ENCODE measurements around the gene BEND2.
"Not testable (repeated sequence)": the region's sequence is repeated elsewhere in the genome, so short reads cannot be mapped to it uniquely, and the experiment has no call there.

The BEND2 gene

GRCh38 chrX:18220786-18221185, at the start of gene BEND2:
BEND2 (minus strand) TSS chrX:18220886; CDS start chrX:18220750, 136 bp downstream.
- ATAC-seq, result no peak
- H3K36me3 Mint-ChIP-seq (ENCODE audit: low read depth), result no peaks in the 10 kb centered on the region
- H3K9me3 Mint-ChIP-seq, result no peaks in the 10 kb centered on the region
- no peak for DNase-seq
- no peak within 1 kb of the TSS for H3K4me3 Mint-ChIP-seq
- no peak within 1 kb of the TSS for H3K27ac Mint-ChIP-seq
- H3K4me1 Mint-ChIP-seq, result no peaks in the 10 kb centered on the region
- no peaks in the 10 kb centered on the region for H3K27me3 Mint-ChIP-seq

GRCh38 chrX:18255059-18255458, 34.4 kb upstream of the BEND2 start:
- H3K36me3 Mint-ChIP-seq (ENCODE audit: low read depth), result peaks cover 9% of the 10 kb centered on the region
- H3K4me3 Mint-ChIP-seq, result no peak overlapping the region
- H3K4me1 Mint-ChIP-seq, result no peaks in the 10 kb centered on the region
- no peak for ATAC-seq
- no peaks in the 10 kb centered on the region for H3K9me3 Mint-ChIP-seq
- DNase-seq, result no peak
- no peaks in the 10 kb centered on the region for H3K27me3 Mint-ChIP-seq
- no peak overlapping the region for H3K27ac Mint-ChIP-seq

GRCh38 chrX:18252644-18253359, 32.1 kb upstream of the BEND2 start:
- ATAC-seq, result no peak
- DNase-seq, result no peak
- no peaks in the 10 kb centered on the region for H3K9me3 Mint-ChIP-seq
- H3K4me3 Mint-ChIP-seq, result no peak overlapping the region
- H3K4me1 Mint-ChIP-seq, result no peaks in the 10 kb centered on the region
- no peak overlapping the region for H3K27ac Mint-ChIP-seq
- H3K36me3 Mint-ChIP-seq (ENCODE audit: low read depth), result peaks cover 9% of the 10 kb centered on the region
- H3K27me3 Mint-ChIP-seq, result no peaks in the 10 kb centered on the region

- not testable (repeated sequence) for H3K9me3 Mint-ChIP-seq; DNase-seq; H3K4me3 Mint-ChIP-seq; H3K36me3 Mint-ChIP-seq (ENCODE audit: low read depth); ATAC-seq; H3K4me1 Mint-ChIP-seq; H3K27ac Mint-ChIP-seq; H3K27me3 Mint-ChIP-seq
Measured at GRCh38 chrX:18229646-18230045, 9.0 kb upstream of the BEND2 start.

- no peaks in the 10 kb centered on the region for H3K36me3 Mint-ChIP-seq (ENCODE audit: low read depth)
Measured at GRCh38 chrX:18228069-18228468, 7.4 kb upstream of the BEND2 start.

GRCh38 chrX:18227458-18227857, 6.8 kb upstream of the BEND2 start:
- Mint-ChIP-seq H3K27me3 (no peaks in the 10 kb centered on the region), H3K9me3 (no peaks in the 10 kb centered on the region), H3K36me3 (ENCODE audit: low read depth) (no peaks in the 10 kb centered on the region), H3K4me3 (no peak overlapping the region), H3K4me1 (no peaks in the 10 kb centered on the region), H3K27ac (no peak overlapping the region)
- DNase-seq, result no peak
- no peak for ATAC-seq

More at GRCh38 chrX:18228069-18228468, 7.4 kb upstream of the BEND2 start:
- H3K9me3 Mint-ChIP-seq, result no peaks in the 10 kb centered on the region
- H3K4me3 Mint-ChIP-seq, result no peak overlapping the region
- no peaks in the 10 kb centered on the region for H3K4me1 Mint-ChIP-seq
- no peak overlapping the region for H3K27ac Mint-ChIP-seq
- no peaks in the 10 kb centered on the region for H3K27me3 Mint-ChIP-seq
- no peak for ATAC-seq
- DNase-seq, result no peak

GRCh38 chrX:18210470-18210869, 10.2 kb downstream of the BEND2 start:
- H3K27ac Mint-ChIP-seq, result no peak overlapping the region
- H3K4me3 Mint-ChIP-seq, result no peak overlapping the region
- no peaks in the 10 kb centered on the region for H3K9me3 Mint-ChIP-seq
- ATAC-seq (no peak), DNase-seq (no peak)
- H3K4me1 Mint-ChIP-seq, result no peaks in the 10 kb centered on the region
- no peaks in the 10 kb centered on the region for H3K27me3 Mint-ChIP-seq
- no peaks in the 10 kb centered on the region for H3K36me3 Mint-ChIP-seq (ENCODE audit: low read depth)

GRCh38 chrX:18206657-18207056, 14.0 kb downstream of the BEND2 start:
- DNase-seq (no peak), ATAC-seq (no peak)
- Mint-ChIP-seq H3K36me3 (ENCODE audit: low read depth) (no peaks in the 10 kb centered on the region), H3K4me1 (no peaks in the 10 kb centered on the region), H3K9me3 (no peaks in the 10 kb centered on the region), H3K4me3 (no peak overlapping the region), H3K27ac (no peak overlapping the region), H3K27me3 (no peaks in the 10 kb centered on the region)

GRCh38 chrX:18203631-18204030, 17.1 kb downstream of the BEND2 start:
- Mint-ChIP-seq H3K9me3 (no peaks in the 10 kb centered on the region), H3K4me1 (no peaks in the 10 kb centered on the region), H3K4me3 (no peak overlapping the region), H3K36me3 (ENCODE audit: low read depth) (no peaks in the 10 kb centered on the region), H3K27ac (no peak overlapping the region), H3K27me3 (no peaks in the 10 kb centered on the region)
- DNase-seq (no peak), ATAC-seq (no peak)

GRCh38 chrX:18194688-18195087, 26.0 kb downstream of the BEND2 start:
- H3K36me3 Mint-ChIP-seq (ENCODE audit: low read depth), result no peaks in the 10 kb centered on the region
- H3K9me3 Mint-ChIP-seq, result no peaks in the 10 kb centered on the region
- no peak for DNase-seq
- no peak overlapping the region for H3K27ac Mint-ChIP-seq
- no peak for ATAC-seq
- H3K4me3 Mint-ChIP-seq, result no peak overlapping the region
- no peaks in the 10 kb centered on the region for H3K4me1 Mint-ChIP-seq
- H3K27me3 Mint-ChIP-seq, result peaks cover 3% of the 10 kb centered on the region

- ATAC-seq (no peak), DNase-seq (no peak)
- Mint-ChIP-seq H3K36me3 (ENCODE audit: low read depth) (no peaks in the 10 kb centered on the region), H3K9me3 (no peaks in the 10 kb centered on the region), H3K4me1 (no peaks in the 10 kb centered on the region), H3K27me3 (peaks cover 3% of the 10 kb centered on the region), H3K27ac (no peak overlapping the region), H3K4me3 (no peak overlapping the region)
Measured at GRCh38 chrX:18179446-18179845, 41.2 kb downstream of the BEND2 start.

GRCh38 chrX:18174971-18175370, 45.7 kb downstream of the BEND2 start:
- Mint-ChIP-seq H3K36me3 (ENCODE audit: low read depth) (no peaks in the 10 kb centered on the region), H3K4me1 (no peaks in the 10 kb centered on the region), H3K27ac (no peak overlapping the region), H3K4me3 (no peak overlapping the region), H3K27me3 (no peaks in the 10 kb centered on the region), H3K9me3 (no peaks in the 10 kb centered on the region)
- DNase-seq, result no peak
- no peak for ATAC-seq

GRCh38 chrX:18174209-18174608, 46.5 kb downstream of the BEND2 start:
- Mint-ChIP-seq H3K9me3 (no peaks in the 10 kb centered on the region), H3K36me3 (ENCODE audit: low read depth) (no peaks in the 10 kb centered on the region), H3K27ac (no peak overlapping the region), H3K4me3 (no peak overlapping the region), H3K4me1 (no peaks in the 10 kb centered on the region), H3K27me3 (no peaks in the 10 kb centered on the region)
- no peak for ATAC-seq
- DNase-seq, result no peak

- H3K36me3 Mint-ChIP-seq (ENCODE audit: low read depth), result no peaks in the 10 kb centered on the region
- H3K27me3 Mint-ChIP-seq, result no peaks in the 10 kb centered on the region
- DNase-seq (no peak), ATAC-seq (no peak)
- no peaks in the 10 kb centered on the region for H3K9me3 Mint-ChIP-seq
- H3K4me3 Mint-ChIP-seq, result no peak overlapping the region
- no peak overlapping the region for H3K27ac Mint-ChIP-seq
- no peaks in the 10 kb centered on the region for H3K4me1 Mint-ChIP-seq
Measured at GRCh38 chrX:18173494-18174180, 47.0 kb downstream of the BEND2 start.

- Mint-ChIP-seq H3K4me1 (no peaks in the 10 kb centered on the region), H3K27me3 (no peaks in the 10 kb centered on the region), H3K27ac (no peak overlapping the region), H3K9me3 (no peaks in the 10 kb centered on the region), H3K36me3 (ENCODE audit: low read depth) (no peaks in the 10 kb centered on the region), H3K4me3 (no peak overlapping the region)
- DNase-seq (no peak), ATAC-seq (no peak)
Measured at GRCh38 chrX:18172970-18173369, 47.7 kb downstream of the BEND2 start.

Measured in activated naive CD8-positive, alpha-beta T cell treated with anti-CD3 and anti-CD28 coated beads, Interleukin-2, amount 50 U/mL, for 24 hours (primary cell).